Measurements from ENCODE around the gene DNAJC2.

Gene DNAJC2

DNA sequence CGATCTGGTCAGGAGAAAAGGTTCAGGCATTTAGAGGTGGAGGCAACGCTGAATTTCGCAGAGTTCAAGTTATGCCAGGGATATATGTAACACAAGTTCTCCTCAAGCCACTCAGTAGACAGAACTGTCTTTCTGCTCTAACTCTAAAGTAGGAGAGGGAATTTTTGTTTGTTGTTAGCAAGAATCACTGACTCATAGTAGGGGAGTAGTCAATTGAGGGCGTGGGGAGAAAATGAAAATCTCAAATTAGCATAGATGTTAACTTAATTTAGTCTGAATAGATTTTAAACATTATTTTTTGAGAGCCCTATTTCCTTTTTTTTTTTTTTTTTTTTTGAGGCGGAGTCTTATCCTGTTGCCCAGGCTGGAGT is 37.5 kb upstream of the DNAJC2 start:
- no peak for DNase-seq (ENCODE audit: extremely low read depth, low read depth)
- no peak overlapping the region for H3K4me3 ChIP-seq (replicated peaks; ENCODE audit: low read depth, low read length)
- TF ChIP-seq, protein P1, sequence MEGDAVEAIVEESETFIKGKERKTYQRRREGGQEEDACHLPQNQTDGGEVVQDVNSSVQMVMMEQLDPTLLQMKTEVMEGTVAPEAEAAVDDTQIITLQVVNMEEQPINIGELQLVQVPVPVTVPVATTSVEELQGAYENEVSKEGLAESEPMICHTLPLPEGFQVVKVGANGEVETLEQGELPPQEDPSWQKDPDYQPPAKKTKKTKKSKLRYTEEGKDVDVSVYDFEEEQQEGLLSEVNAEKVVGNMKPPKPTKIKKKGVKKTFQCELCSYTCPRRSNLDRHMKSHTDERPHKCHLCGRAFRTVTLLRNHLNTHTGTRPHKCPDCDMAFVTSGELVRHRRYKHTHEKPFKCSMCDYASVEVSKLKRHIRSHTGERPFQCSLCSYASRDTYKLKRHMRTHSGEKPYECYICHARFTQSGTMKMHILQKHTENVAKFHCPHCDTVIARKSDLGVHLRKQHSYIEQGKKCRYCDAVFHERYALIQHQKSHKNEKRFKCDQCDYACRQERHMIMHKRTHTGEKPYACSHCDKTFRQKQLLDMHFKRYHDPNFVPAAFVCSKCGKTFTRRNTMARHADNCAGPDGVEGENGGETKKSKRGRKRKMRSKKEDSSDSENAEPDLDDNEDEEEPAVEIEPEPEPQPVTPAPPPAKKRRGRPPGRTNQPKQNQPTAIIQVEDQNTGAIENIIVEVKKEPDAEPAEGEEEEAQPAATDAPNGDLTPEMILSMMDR (IDR thresholded peaks at IDR 0.05; ENCODE audit: low read depth, low read length, missing control alignments) = no peak

DNA sequence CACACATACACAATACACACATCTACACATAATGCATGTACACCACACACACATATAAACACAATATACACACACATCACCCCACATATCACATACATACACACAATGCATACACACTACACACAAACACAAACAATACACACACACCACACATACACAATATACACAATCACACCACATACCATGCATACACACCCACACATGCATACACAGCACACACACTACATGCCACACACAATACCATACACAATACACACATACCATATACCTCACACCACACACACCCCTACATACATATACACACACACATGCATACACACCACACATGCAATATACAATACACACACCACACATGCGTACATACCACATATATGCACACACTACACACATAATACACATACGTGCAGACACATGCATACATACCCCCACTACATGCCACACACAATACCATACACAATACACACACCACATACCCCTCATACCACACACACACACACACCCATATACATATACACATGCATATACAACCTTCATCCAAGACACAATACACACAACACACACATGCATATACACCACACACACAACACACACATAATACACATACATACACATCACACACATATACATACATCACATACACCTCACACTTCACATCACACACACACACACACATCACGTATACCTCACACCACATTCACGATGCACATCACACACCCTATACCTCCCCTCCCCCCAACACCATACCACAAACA is 36.9 kb upstream of the DNAJC2 start:
- no peak for DNase-seq (ENCODE audit: extremely low read depth, low read depth)
- TF ChIP-seq, protein P1 (IDR thresholded peaks at IDR 0.05; ENCODE audit: low read depth, low read length, missing control alignments) = no peak
- H3K4me3 ChIP-seq (replicated peaks; ENCODE audit: low read depth, low read length) = no peak overlapping the region

DNA sequence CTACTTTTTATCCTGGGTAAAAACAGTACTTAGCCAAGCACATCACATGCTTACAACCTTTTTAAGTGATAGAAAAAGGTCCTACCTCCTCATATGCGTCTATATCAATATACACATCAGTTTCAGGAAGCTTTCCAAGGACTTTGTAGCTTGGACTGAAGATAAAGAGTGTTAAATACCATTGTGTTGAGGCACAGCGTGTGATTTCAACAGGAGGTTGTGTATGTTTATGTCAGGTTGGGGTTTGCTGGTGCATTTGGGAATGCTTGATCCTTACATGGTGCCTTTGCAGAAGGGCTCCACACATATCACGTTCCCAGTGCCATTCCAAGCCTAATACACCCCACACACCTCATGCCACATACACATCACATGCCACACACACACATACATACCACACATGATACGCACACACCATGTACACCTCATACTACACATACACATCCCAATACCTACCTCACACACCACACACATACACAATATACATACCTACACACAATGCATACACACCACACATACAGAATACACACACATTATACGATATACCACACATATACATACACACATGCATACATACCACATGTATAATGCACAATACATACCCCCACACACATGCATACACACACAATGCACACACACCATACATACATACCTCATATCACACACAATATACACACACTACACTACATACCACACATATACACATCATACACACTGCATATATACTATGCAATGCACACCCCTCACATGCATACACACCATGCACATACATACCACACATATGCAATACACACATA is 36.0 kb upstream of the DNAJC2 start:
- no peak for DNase-seq (ENCODE audit: extremely low read depth, low read depth)
- TF ChIP-seq, protein P1 (IDR thresholded peaks at IDR 0.05; ENCODE audit: low read depth, low read length, missing control alignments) = no peak
- no peak overlapping the region for H3K4me3 ChIP-seq (replicated peaks; ENCODE audit: low read depth, low read length)

DNA sequence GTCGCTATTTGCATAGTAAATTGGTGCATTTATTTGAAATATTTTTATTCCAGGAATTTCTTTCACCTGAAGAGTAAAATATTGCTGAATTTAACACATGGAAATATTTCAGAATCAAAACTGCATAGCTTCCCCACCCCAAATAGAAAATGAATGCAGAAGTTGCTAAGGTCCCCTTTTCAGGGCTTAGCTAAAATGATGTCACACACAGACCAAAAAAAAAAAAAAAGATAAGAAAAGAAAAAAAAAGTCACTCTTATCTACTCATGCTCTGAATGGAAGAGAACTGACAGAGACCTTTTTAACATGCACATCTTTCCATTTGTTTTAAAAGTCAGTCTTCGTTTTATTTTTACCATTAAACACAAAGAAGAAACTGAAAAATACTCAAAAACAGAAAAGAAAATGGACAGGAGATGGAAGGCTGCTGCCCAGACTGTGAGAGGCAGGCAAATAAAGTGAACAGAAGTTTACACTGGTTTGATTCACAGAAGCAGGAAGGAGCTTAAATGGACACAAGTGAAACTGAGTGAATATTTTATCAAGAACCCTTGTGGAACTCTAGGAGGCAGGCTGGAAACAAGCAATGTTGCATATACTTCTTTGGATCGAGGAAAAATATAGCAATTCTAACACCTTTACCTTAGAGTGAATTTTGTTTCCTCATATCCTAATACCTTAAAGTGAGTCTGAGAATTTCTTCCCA is 34.9 kb upstream of the DNAJC2 start:
- TF ChIP-seq, protein P1 (IDR thresholded peaks at IDR 0.05; ENCODE audit: low read depth, low read length, missing control alignments) = no peak
- DNase-seq (ENCODE audit: extremely low read depth, low read depth) = no peak
- H3K4me3 ChIP-seq (replicated peaks; ENCODE audit: low read depth, low read length) = no peak overlapping the region

DNA sequence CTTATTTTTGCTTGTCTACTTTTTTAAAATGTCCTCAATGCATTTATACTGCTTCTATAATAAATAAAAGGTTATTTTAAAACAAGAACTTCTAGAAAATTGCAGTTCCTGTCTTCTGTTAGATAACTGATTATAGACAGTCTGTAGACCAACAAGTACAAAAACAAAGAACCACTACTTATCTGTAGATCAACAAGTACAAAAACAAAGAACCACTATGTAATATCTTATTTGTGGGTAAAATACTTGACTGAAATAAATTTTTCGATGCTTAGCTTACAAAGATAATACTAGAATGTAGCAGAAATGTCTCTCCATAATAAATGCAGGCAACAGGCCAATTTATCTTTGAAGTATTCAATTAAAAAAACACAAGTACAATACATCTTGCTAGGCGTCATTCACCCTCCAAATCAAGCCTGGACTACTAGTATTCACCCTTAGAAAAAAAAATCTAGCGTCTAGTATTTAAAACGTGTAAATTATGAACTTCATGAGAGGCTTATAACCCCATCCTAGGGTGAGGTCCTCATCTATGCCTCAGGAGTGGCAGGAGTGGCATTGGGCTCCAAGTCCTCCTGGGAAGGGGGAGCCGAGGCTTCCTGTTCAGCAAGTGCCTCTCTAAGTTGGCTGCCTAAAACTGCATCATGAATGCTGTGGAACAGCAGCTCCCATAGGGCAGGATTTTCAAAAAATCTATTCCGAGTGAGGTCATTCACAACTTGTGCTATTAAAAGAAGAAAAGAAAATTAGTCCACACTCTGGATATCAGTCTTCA is 29.5 kb upstream of the DNAJC2 start:
- DNase-seq (ENCODE audit: extremely low read depth, low read depth) = no peak
- TF ChIP-seq, protein P1 (IDR thresholded peaks at IDR 0.05; ENCODE audit: low read depth, low read length, missing control alignments) = no peak
- no peak overlapping the region for H3K4me3 ChIP-seq (replicated peaks; ENCODE audit: low read depth, low read length)

DNA sequence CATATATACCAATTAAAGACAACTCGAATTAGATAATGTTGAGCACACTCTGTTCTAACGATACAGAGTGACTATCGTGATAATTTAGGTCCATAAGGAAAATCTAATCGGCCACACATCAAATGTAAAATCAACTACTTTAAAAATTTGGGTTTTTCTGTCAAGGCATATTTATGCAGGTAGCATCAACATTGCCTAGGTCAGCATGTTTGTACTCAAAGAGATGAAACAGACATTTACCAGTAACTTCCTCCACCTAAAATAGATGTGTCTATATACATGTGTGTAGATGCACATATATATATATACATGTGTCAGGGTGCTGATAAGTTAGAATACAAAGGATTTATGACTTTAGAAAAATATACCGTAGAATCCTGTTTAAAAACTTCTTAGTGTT is 24.9 kb upstream of the DNAJC2 start:
- H3K4me3 ChIP-seq (replicated peaks; ENCODE audit: low read depth, low read length) = no peak overlapping the region
- TF ChIP-seq, protein P1 (IDR thresholded peaks at IDR 0.05; ENCODE audit: low read depth, low read length, missing control alignments) = no peak
- DNase-seq (ENCODE audit: extremely low read depth, low read depth) = no peak

Data from HFF-Myc (cell line).